ENCODE measurements around the gene ELMOD3.
"Not testable (repeated sequence)": the region's sequence is repeated elsewhere in the genome, so short reads cannot be mapped to it uniquely, and the experiment has no call there.

The ELMOD3 gene

DNA sequence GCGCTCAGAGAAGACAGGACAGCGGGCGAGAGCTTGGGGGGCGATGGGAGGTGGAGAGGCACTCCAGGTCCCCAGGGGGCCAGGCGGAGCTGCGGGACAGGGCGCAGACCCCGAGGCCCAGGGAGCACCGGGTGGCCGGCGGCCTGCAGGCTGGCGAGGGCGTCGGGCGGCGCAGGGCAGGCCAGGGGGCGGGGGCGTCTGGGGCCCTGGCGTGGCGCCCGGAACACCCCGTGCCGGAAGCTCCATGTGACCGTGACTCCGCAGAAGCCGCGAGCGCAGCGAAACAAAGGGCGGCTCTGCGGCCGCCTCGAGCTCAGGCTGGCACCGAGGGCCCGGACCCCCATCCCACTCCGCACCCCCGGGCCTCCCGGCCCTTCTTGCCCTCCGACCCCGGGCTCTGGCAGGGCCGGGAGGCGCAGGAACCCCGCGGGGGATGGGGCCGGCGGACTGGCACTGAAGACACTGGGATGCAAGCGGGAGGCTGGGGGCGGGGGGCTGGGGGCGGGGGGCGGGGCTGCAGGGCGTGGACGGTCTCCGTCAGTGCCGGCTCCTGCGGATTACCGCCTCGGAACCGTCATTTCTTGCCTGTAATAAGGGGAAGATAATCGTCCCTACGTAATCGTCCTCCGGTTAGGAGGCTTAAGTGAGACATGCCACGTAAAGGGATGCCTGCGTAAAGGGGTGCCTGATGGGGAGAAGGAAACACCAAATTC is 83.1 kb downstream of the ELMOD3 start:
- peak overlapping the region; percentile 62 for H3K27ac ChIP-seq (ENCODE audit: low read length)
- H3K4me2 ChIP-seq (ENCODE audit: low read length), result peak overlapping the region; percentile 96

DNA sequence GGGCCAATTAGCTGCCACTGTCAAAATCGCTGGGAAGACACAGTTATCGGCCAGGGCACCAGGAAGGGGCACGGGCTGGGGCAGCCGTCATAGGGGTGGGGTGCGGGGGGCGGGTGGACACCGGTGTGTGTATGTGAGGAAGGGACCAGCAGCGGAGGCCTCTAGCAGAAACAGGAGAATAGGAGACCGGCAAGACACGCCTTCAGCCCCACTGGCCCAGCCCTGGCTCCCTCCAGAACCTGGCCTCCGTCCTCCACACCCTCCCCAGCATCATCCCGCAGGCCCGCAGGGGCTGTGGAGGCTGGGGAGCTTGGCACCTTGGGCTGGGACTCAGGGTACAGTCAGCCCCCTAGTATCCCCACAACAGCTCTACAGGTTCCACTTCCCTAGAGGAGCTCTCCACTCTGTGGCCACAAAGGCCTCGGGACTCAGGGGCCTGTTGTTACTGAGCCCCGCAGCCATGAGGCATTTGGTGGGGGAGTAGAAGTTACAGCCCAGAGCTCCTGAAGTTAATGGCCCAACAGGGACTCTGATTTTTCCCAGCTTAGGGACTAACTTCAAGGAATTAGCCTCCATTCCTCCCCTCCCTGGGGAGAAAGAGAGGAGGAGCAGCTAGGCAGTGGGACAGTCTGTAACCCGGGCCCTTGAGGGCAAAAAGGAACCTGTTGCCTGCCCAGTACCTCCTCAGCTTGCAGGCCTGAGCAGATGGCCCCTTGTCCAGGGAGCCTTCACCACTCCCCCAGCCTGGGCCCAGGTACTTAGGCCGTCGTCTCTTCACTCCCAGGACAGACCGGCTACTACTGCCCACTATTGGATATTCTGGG is 83.8 kb downstream of the ELMOD3 start:
- Histone ChIP-seq H3K9ac (ENCODE audit: low read length) (peak overlapping the region; percentile 85), H2AFZ (ENCODE audit: low read depth, low read length) (peak overlapping the region; percentile 64; the same call in 1 of the 2 replicates)

More for the DNA sequence above, 83.1 kb downstream of the ELMOD3 start:
- Histone ChIP-seq H3K9me3 (ENCODE audit: insufficient read depth, low read length) (no peaks in the 10 kb centered on the region), H3K79me2 (ENCODE audit: low read length) (no peaks in the 10 kb centered on the region), H3K36me3 (replicated peaks; ENCODE audit: low read depth, low read length) (no peaks in the 10 kb centered on the region), H3K27me3 (ENCODE audit: low read depth, low read length) (no peaks in the 10 kb centered on the region), H3K4me1 (ENCODE audit: low read length) (peaks cover 38% of the 10 kb centered on the region), H2AFZ (ENCODE audit: low read depth, low read length) (peak overlapping the region; percentile 64; the same call in 1 of the 2 replicates), H3K4me3 (ENCODE audit: low read length) (peak overlapping the region; percentile 78), H4K20me1 (ENCODE audit: insufficient read depth, low read length) (no peaks in the 10 kb centered on the region), H3K9ac (ENCODE audit: low read length) (peak overlapping the region; percentile 85)
- TF ChIP-seq, protein P1, sequence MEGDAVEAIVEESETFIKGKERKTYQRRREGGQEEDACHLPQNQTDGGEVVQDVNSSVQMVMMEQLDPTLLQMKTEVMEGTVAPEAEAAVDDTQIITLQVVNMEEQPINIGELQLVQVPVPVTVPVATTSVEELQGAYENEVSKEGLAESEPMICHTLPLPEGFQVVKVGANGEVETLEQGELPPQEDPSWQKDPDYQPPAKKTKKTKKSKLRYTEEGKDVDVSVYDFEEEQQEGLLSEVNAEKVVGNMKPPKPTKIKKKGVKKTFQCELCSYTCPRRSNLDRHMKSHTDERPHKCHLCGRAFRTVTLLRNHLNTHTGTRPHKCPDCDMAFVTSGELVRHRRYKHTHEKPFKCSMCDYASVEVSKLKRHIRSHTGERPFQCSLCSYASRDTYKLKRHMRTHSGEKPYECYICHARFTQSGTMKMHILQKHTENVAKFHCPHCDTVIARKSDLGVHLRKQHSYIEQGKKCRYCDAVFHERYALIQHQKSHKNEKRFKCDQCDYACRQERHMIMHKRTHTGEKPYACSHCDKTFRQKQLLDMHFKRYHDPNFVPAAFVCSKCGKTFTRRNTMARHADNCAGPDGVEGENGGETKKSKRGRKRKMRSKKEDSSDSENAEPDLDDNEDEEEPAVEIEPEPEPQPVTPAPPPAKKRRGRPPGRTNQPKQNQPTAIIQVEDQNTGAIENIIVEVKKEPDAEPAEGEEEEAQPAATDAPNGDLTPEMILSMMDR (IDR thresholded peaks at IDR 0.05; ENCODE audit: low read depth, low read length), result no peak
- TF ChIP-seq EZH2phosphoT487 (IDR thresholded peaks at IDR 0.05; ENCODE audit: low read depth), result no peak

DNA sequence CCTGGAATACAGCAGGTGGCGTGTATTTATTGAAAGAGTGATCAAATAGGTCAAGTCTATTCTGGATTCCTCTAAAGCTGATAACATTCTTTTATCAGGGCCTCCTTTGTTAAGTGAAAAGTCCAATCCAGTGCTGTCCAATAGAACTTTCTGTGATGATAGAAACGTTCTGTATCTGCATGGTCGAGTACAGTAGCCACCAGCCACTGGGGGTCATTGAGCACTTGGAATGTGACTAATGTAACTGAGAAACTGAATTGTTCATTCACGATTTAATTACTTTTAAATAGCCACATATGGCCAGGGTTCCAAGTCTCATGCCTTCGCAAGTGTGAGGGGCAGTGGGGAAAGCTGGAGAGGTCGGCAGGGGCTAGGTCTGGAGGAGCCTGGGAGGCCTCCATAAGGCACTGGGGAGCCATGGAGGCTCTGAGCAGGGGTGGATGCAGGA is 84.5 kb downstream of the ELMOD3 start:
- no peaks in the 10 kb centered on the region for H3K9me3 ChIP-seq (ENCODE audit: insufficient read depth, low read length)
- TF ChIP-seq, protein P1 (IDR thresholded peaks at IDR 0.05; ENCODE audit: low read depth, low read length), result no peak
- no peak for TF ChIP-seq EZH2phosphoT487 (IDR thresholded peaks at IDR 0.05; ENCODE audit: low read depth)
- peak overlapping the region; percentile 85 for H3K9ac ChIP-seq (ENCODE audit: low read length)
- peak overlapping the region; percentile 64; the same call in 1 of the 2 replicates for H2AFZ ChIP-seq (ENCODE audit: low read depth, low read length)
- no peaks in the 10 kb centered on the region for H4K20me1 ChIP-seq (ENCODE audit: insufficient read depth, low read length)
- peaks cover 38% of the 10 kb centered on the region for H3K4me1 ChIP-seq (ENCODE audit: low read length)
- peak overlapping the region; percentile 62 for H3K27ac ChIP-seq (ENCODE audit: low read length)
- peak overlapping the region; percentile 96 for H3K4me2 ChIP-seq (ENCODE audit: low read length)
- no peaks in the 10 kb centered on the region for H3K79me2 ChIP-seq (ENCODE audit: low read length)
- no peaks in the 10 kb centered on the region for H3K36me3 ChIP-seq (replicated peaks; ENCODE audit: low read depth, low read length)
- no peaks in the 10 kb centered on the region for H3K27me3 ChIP-seq (ENCODE audit: low read depth, low read length)
- H3K4me3 ChIP-seq (ENCODE audit: low read length), result peak overlapping the region; percentile 78

More for the DNA sequence above, 83.8 kb downstream of the ELMOD3 start:
- Histone ChIP-seq H3K79me2 (ENCODE audit: low read length) (no peaks in the 10 kb centered on the region), H3K27me3 (ENCODE audit: low read depth, low read length) (no peaks in the 10 kb centered on the region), H3K9me3 (ENCODE audit: insufficient read depth, low read length) (no peaks in the 10 kb centered on the region), H3K27ac (ENCODE audit: low read length) (peak overlapping the region; percentile 62), H4K20me1 (ENCODE audit: insufficient read depth, low read length) (no peaks in the 10 kb centered on the region), H3K4me2 (ENCODE audit: low read length) (peak overlapping the region; percentile 96), H3K4me1 (ENCODE audit: low read length) (peaks cover 38% of the 10 kb centered on the region), H3K36me3 (replicated peaks; ENCODE audit: low read depth, low read length) (no peaks in the 10 kb centered on the region), H3K4me3 (ENCODE audit: low read length) (peak overlapping the region; percentile 78)
- TF ChIP-seq EZH2phosphoT487 (IDR thresholded peaks at IDR 0.05; ENCODE audit: low read depth), result no peak
- TF ChIP-seq, protein P1 (IDR thresholded peaks at IDR 0.05; ENCODE audit: low read depth, low read length), result no peak

DNA sequence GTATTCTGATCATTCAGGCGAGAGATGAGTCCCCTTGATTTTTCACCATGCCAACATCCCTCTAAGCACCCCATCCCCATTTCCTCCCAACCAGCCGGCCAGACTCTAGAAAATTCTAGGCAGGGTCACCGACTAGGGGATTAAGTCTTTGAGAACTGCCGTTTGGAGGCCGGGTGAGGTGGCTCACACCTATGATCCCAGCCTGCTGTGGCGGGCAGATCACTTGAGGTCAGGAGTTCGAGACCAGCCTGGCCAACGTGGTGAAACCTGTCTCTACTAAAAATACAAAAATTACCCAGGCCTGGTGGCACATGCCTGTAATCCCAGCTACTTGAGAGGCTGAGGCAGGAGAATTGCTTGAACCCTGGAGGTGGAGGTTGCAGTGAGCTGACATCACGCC is 85.0 kb downstream of the ELMOD3 start:
- H4K20me1 ChIP-seq (ENCODE audit: insufficient read depth, low read length); H3K4me3 ChIP-seq (ENCODE audit: low read length); H3K79me2 ChIP-seq (ENCODE audit: low read length); H3K27me3 ChIP-seq (ENCODE audit: low read depth, low read length); H3K27ac ChIP-seq (ENCODE audit: low read length); H3K9me3 ChIP-seq (ENCODE audit: insufficient read depth, low read length); H3K36me3 ChIP-seq (replicated peaks; ENCODE audit: low read depth, low read length); H3K9ac ChIP-seq (ENCODE audit: low read length): not testable (repeated sequence)
- H3K4me2 ChIP-seq (ENCODE audit: low read length), result peak overlapping the region; percentile 52; the same call in 1 of the 2 replicates
- H3K4me1 ChIP-seq (ENCODE audit: low read length), result peaks cover 38% of the 10 kb centered on the region
- peak overlapping the region; percentile 94 for H2AFZ ChIP-seq (ENCODE audit: low read depth, low read length)

All from OCI-LY3 (cell line).